GM23338 (cell line): ENCODE results near the gene RET. TPM values are rescaled to one million over a fixed set of nuclear protein-coding genes. Genes with fewer than 3 reads are reported as not detected.

ENCODE experiments used
- ATAC-seq: fragments of 200-7000 bp; cut with Tn5 transposase; 3 replicates; pipeline ENCODE4 v1.9.1; 2020
- DNase-seq: peaks from one replicate; pipeline ENCODE4 v3.0.0-alpha.2; 2015; ENCODE audit warnings: low spot score
- H2AFZ ChIP-seq: fragments of 200-600 bp; sonication (generic); 2 replicates; pipeline ENCODE4 v1.8.0; 2016; ENCODE audit warnings: antibody characterized with exemption, mild to moderate bottlenecking, moderate library complexity
- H3F3A ChIP-seq: fragments of 200-600 bp; sonication (generic); replicated peaks from 2 replicates; pipeline ENCODE4 v1.8.0; 2017; ENCODE audit warnings: antibody characterized with exemption, mixed run types, low read depth
- H3K27ac ChIP-seq: fragments of 200-600 bp; sonication (generic); 2 replicates; pipeline ENCODE4 v1.6.1; 2016; ENCODE audit warnings: low read depth
- H3K27me3 ChIP-seq: fragments of 200-600 bp; sonication (generic); 2 replicates; pipeline ENCODE4 v1.8.0; 2016; ENCODE audit warnings: mild to moderate bottlenecking, mixed run types, moderate library complexity; ENCODE audit not compliant: insufficient read depth
- H3K36me3 ChIP-seq: fragments of 200-600 bp; sonication (generic); 2 replicates; pipeline ENCODE4 v1.8.0; 2016; ENCODE audit warnings: mild to moderate bottlenecking; ENCODE audit not compliant: insufficient read depth
- H3K4me1 ChIP-seq: fragments of 200-600 bp; sonication (generic); 2 replicates; pipeline ENCODE4 v1.8.0; 2016; ENCODE audit warnings: mild to moderate bottlenecking, moderate library complexity; ENCODE audit not compliant: insufficient read depth
- H3K4me2 ChIP-seq: fragments of 200-600 bp; sonication (generic); 2 replicates; pipeline ENCODE4 v1.7.1; 2017; ENCODE audit warnings: mixed run types
- H3K4me3 ChIP-seq: fragments of 200-600 bp; sonication (generic); 2 replicates; pipeline ENCODE4 v1.6.1; 2016; ENCODE audit warnings: mixed run types
- H3K79me2 ChIP-seq: fragments of 200-600 bp; sonication (generic); replicated peaks from 2 replicates; pipeline ENCODE4 v1.8.0; 2017; ENCODE audit warnings: mild to moderate bottlenecking; ENCODE audit not compliant: insufficient read depth
- H3K9me2 ChIP-seq: fragments of 200-600 bp; sonication (generic); 2 replicates; pipeline ENCODE4 v1.8.0; 2017; ENCODE audit not compliant: insufficient read depth
- H4K20me1 ChIP-seq: fragments of 200-600 bp; sonication (generic); replicated peaks from 2 replicates; pipeline ENCODE4 v1.8.0; 2017; ENCODE audit warnings: mild to moderate bottlenecking; ENCODE audit not compliant: insufficient read depth
- H3K27ac Mint-ChIP-seq: 2 replicates; pipeline ENCODE4 v1.8.0; 2020; ENCODE audit warnings: inconsistent platforms, mild to moderate bottlenecking, moderate library complexity, mixed read lengths
- H3K27me3 Mint-ChIP-seq: 3 replicates; pipeline ENCODE4 v1.8.0; 2022; ENCODE audit warnings: low read depth, mild to moderate bottlenecking, moderate library complexity, mixed read lengths, inconsistent platforms; ENCODE audit not compliant: insufficient read depth, poor library complexity
- H3K36me3 Mint-ChIP-seq: 3 replicates; pipeline ENCODE4 v1.8.0; 2021; ENCODE audit warnings: low read depth, mild to moderate bottlenecking, inconsistent platforms, moderate library complexity, mixed read lengths
- H3K4me1 Mint-ChIP-seq: 3 replicates; pipeline ENCODE4 v1.8.0; 2020; ENCODE audit warnings: mild to moderate bottlenecking, inconsistent platforms, mixed read lengths
- H3K4me3 Mint-ChIP-seq: 3 replicates; pipeline ENCODE4 v1.8.0; 2021; ENCODE audit warnings: moderate library complexity, mild to moderate bottlenecking, inconsistent platforms, mixed read lengths
- H3K9me3 Mint-ChIP-seq: 3 replicates; pipeline ENCODE4 v1.8.0; 2020; ENCODE audit warnings: moderate library complexity, mild to moderate bottlenecking, inconsistent platforms, mixed read lengths
- CREB1 ChIP-seq: fragments of 250-450 bp; sonication (Bioruptor Pico); IDR thresholded peaks from 2 replicates; pipeline ENCODE4 v1.5.0; 2020; ENCODE audit warnings: low read depth, mild to moderate bottlenecking, moderate library complexity
- EZH2 ChIP-seq: fragments of 200-600 bp; sonication (generic); IDR thresholded peaks from one replicate; pipeline ENCODE4 v1.8.0; 2017; ENCODE audit warnings: antibody characterized with exemption, mild to moderate bottlenecking, low read depth; ENCODE audit not compliant: unreplicated experiment
- EZH2phosphoT487 ChIP-seq: fragments of 200-600 bp; sonication (generic); IDR thresholded peaks from one replicate; pipeline ENCODE4 v1.8.1; 2018; ENCODE audit warnings: antibody characterized with exemption; ENCODE audit not compliant: unreplicated experiment
- JUNB ChIP-seq: IDR thresholded peaks from one replicate; pipeline ENCODE4 v1.6.1; 2016; ENCODE audit warnings: antibody characterized with exemption; ENCODE audit not compliant: unreplicated experiment
- NANOG ChIP-seq: IDR thresholded peaks from 2 replicates; pipeline ENCODE4 v1.6.1; 2016; ENCODE audit warnings: antibody characterized with exemption, borderline replicate concordance
- POLR2AphosphoS5 ChIP-seq: IDR thresholded peaks from 2 replicates; pipeline ENCODE4 v1.6.1; 2016; ENCODE audit warnings: antibody characterized with exemption, low read depth
- STAT1 ChIP-seq: IDR thresholded peaks from one replicate; pipeline ENCODE4 v1.6.1; 2016; ENCODE audit warnings: antibody characterized with exemption; ENCODE audit not compliant: unreplicated experiment
- ZNF114 ChIP-seq: fragments of 250-450 bp; sonication (Bioruptor Pico); IDR thresholded peaks from 2 replicates; pipeline ENCODE4 v1.5.0; 2020; ENCODE audit warnings: mild to moderate bottlenecking, moderate library complexity
- ZNF331 ChIP-seq: fragments of 250-450 bp; sonication (Bioruptor Pico); IDR thresholded peaks from 2 replicates; pipeline ENCODE4 v1.5.0; 2020; ENCODE audit warnings: low read depth, mild to moderate bottlenecking, moderate library complexity
- polyA plus RNA-seq: library from polyadenylated mRNA; unstranded; fragments of >200 nt; fragmentation: Nextera tagmentation; extraction: Ambion mirVana; gene quantifications from 2 replicates; pipeline ENCODE4 v1.2.1, GENCODE V29; 2016
- total RNA-seq: library from RNA; depleted of rRNA; stranded (reverse); fragments of >200 nt; shearing (Covaris generic); gene quantifications from 2 replicates; pipeline ENCODE4 v1.2.3, GENCODE V29; 2014
- TF ChIP-seq, protein P1 (sequence below): fragments of 250-450 bp; sonication (Bioruptor Pico); IDR thresholded peaks from 2 replicates; pipeline ENCODE4 v1.5.0; 2020; ENCODE audit warnings: mild to moderate bottlenecking, moderate library complexity
- TF ChIP-seq, protein P2 (sequence below): IDR thresholded peaks from one replicate; pipeline ENCODE4 v1.6.1; 2018; ENCODE audit warnings: antibody characterized with exemption; ENCODE audit not compliant: unreplicated experiment
- TF ChIP-seq, protein P3 (sequence below), 2 experiments: fragments of 200-600 bp in 1 of 2; sonication (generic) in 1 of 2; conservative IDR thresholded peaks; 2 replicates each; pipeline versions ENCODE4 v1.5.1 to v1.6.1; 2016 to 2017; ENCODE audit warnings: antibody characterized with exemption in 2 of 2, low read depth in 2 of 2, mild to moderate bottlenecking in 2 of 2, moderate library complexity in 1 of 2
- TF ChIP-seq, protein P4 (sequence below): IDR thresholded peaks from 2 replicates; pipeline ENCODE4 v1.6.1; 2016; ENCODE audit warnings: antibody characterized with exemption

Gene RET
- total and polyA plus RNA-seq, 2 experiments from 2014 or later: 5.5 to 9.8 TPM

DNA sequence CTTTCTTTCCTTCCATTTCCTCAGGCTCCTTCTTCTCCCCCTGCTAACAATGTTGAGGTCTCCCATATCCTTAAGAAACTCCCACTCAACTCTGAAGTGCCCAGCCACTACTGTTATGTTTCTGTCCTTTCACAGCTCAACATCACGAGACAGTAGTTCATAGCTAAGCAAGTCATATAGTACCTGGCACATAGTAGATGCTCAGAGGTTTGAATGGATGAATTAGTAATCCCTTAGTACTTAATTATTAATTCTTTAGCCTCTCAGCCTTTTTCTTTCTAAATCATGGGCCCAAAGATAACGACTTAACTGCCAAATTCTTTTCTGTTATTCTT is 84.0 kb downstream of the RET start:
- Histone ChIP-seq H3K79me2 (0 out of 2 replicates have a peak, but pooled peaks cover 7% of the 10 kb centered on the region), H2AFZ (no peak overlapping the region), H4K20me1 (peaks cover 4% of the 10 kb centered on the region), H3K27me3 (no peaks in the 10 kb centered on the region), H3K4me1 (no peaks in the 10 kb centered on the region), H3K4me3 (no peak overlapping the region), H3K9me2 (no peaks in the 10 kb centered on the region), H3K27ac (no peak overlapping the region), H3K36me3 (no peaks in the 10 kb centered on the region), H3F3A (no peaks in the 10 kb centered on the region), H3K4me2 (no peak overlapping the region)
- no peak overlapping the region for H3K4me3 Mint-ChIP-seq
- no peaks in the 10 kb centered on the region for H3K36me3 Mint-ChIP-seq
- ATAC-seq (no peak), DNase-seq (no peak)
- H3K9me3 Mint-ChIP-seq: no peaks in the 10 kb centered on the region
- no peaks in the 10 kb centered on the region for H3K27me3 Mint-ChIP-seq
- no peak for TF ChIP-seq EZH2phosphoT487
- no peak for TF ChIP-seq EZH2
- TF ChIP-seq, protein P1, sequence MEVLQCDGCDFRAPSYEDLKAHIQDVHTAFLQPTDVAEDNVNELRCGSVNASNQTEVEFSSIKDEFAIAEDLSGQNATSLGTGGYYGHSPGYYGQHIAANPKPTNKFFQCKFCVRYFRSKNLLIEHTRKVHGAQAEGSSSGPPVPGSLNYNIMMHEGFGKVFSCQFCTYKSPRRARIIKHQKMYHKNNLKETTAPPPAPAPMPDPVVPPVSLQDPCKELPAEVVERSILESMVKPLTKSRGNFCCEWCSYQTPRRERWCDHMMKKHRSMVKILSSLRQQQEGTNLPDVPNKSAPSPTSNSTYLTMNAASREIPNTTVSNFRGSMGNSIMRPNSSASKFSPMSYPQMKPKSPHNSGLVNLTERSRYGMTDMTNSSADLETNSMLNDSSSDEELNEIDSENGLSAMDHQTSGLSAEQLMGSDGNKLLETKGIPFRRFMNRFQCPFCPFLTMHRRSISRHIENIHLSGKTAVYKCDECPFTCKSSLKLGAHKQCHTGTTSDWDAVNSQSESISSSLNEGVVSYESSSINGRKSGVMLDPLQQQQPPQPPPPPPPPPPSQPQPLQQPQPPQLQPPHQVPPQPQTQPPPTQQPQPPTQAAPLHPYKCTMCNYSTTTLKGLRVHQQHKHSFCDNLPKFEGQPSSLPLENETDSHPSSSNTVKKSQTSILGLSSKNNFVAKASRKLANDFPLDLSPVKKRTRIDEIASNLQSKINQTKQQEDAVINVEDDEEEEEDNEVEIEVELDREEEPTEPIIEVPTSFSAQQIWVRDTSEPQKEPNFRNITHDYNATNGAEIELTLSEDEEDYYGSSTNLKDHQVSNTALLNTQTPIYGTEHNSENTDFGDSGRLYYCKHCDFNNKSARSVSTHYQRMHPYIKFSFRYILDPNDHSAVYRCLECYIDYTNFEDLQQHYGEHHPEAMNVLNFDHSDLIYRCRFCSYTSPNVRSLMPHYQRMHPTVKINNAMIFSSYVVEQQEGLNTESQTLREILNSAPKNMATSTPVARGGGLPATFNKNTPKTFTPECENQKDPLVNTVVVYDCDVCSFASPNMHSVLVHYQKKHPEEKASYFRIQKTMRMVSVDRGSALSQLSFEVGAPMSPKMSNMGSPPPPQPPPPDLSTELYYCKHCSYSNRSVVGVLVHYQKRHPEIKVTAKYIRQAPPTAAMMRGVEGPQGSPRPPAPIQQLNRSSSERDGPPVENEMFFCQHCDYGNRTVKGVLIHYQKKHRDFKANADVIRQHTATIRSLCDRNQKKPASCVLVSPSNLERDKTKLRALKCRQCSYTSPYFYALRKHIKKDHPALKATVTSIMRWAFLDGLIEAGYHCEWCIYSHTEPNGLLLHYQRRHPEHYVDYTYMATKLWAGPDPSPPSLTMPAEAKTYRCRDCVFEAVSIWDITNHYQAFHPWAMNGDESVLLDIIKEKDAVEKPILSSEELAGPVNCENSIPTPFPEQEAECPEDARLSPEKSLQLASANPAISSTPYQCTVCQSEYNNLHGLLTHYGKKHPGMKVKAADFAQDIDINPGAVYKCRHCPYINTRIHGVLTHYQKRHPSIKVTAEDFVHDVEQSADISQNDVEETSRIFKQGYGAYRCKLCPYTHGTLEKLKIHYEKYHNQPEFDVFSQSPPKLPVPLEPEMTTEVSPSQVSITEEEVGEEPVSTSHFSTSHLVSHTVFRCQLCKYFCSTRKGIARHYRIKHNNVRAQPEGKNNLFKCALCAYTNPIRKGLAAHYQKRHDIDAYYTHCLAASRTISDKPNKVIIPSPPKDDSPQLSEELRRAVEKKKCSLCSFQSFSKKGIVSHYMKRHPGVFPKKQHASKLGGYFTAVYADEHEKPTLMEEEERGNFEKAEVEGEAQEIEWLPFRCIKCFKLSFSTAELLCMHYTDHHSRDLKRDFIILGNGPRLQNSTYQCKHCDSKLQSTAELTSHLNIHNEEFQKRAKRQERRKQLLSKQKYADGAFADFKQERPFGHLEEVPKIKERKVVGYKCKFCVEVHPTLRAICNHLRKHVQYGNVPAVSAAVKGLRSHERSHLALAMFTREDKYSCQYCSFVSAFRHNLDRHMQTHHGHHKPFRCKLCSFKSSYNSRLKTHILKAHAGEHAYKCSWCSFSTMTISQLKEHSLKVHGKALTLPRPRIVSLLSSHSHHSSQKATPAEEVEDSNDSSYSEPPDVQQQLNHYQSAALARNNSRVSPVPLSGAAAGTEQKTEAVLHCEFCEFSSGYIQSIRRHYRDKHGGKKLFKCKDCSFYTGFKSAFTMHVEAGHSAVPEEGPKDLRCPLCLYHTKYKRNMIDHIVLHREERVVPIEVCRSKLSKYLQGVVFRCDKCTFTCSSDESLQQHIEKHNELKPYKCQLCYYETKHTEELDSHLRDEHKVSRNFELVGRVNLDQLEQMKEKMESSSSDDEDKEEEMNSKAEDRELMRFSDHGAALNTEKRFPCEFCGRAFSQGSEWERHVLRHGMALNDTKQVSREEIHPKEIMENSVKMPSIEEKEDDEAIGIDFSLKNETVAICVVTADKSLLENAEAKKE (CRISPR knock-in tag): no peak
- TF ChIP-seq NANOG: no peak
- no peak for TF ChIP-seq ZNF114 (CRISPR knock-in tag)
- TF ChIP-seq POLR2AphosphoS5: no peak
- TF ChIP-seq ZNF331 (CRISPR knock-in tag): no peak
- TF ChIP-seq JUNB: no peak
- TF ChIP-seq, protein P2, sequence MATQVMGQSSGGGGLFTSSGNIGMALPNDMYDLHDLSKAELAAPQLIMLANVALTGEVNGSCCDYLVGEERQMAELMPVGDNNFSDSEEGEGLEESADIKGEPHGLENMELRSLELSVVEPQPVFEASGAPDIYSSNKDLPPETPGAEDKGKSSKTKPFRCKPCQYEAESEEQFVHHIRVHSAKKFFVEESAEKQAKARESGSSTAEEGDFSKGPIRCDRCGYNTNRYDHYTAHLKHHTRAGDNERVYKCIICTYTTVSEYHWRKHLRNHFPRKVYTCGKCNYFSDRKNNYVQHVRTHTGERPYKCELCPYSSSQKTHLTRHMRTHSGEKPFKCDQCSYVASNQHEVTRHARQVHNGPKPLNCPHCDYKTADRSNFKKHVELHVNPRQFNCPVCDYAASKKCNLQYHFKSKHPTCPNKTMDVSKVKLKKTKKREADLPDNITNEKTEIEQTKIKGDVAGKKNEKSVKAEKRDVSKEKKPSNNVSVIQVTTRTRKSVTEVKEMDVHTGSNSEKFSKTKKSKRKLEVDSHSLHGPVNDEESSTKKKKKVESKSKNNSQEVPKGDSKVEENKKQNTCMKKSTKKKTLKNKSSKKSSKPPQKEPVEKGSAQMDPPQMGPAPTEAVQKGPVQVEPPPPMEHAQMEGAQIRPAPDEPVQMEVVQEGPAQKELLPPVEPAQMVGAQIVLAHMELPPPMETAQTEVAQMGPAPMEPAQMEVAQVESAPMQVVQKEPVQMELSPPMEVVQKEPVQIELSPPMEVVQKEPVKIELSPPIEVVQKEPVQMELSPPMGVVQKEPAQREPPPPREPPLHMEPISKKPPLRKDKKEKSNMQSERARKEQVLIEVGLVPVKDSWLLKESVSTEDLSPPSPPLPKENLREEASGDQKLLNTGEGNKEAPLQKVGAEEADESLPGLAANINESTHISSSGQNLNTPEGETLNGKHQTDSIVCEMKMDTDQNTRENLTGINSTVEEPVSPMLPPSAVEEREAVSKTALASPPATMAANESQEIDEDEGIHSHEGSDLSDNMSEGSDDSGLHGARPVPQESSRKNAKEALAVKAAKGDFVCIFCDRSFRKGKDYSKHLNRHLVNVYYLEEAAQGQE: no peak
- TF ChIP-seq, protein P3, sequence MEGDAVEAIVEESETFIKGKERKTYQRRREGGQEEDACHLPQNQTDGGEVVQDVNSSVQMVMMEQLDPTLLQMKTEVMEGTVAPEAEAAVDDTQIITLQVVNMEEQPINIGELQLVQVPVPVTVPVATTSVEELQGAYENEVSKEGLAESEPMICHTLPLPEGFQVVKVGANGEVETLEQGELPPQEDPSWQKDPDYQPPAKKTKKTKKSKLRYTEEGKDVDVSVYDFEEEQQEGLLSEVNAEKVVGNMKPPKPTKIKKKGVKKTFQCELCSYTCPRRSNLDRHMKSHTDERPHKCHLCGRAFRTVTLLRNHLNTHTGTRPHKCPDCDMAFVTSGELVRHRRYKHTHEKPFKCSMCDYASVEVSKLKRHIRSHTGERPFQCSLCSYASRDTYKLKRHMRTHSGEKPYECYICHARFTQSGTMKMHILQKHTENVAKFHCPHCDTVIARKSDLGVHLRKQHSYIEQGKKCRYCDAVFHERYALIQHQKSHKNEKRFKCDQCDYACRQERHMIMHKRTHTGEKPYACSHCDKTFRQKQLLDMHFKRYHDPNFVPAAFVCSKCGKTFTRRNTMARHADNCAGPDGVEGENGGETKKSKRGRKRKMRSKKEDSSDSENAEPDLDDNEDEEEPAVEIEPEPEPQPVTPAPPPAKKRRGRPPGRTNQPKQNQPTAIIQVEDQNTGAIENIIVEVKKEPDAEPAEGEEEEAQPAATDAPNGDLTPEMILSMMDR (conservative IDR thresholded peaks at IDR 0.05; ENCODE audit: low read depth in 2 of 2): no peak
- TF ChIP-seq CREB1: no peak
- TF ChIP-seq STAT1: no peak
- TF ChIP-seq, protein P4, sequence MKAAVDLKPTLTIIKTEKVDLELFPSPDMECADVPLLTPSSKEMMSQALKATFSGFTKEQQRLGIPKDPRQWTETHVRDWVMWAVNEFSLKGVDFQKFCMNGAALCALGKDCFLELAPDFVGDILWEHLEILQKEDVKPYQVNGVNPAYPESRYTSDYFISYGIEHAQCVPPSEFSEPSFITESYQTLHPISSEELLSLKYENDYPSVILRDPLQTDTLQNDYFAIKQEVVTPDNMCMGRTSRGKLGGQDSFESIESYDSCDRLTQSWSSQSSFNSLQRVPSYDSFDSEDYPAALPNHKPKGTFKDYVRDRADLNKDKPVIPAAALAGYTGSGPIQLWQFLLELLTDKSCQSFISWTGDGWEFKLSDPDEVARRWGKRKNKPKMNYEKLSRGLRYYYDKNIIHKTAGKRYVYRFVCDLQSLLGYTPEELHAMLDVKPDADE: no peak
- H3K4me1 Mint-ChIP-seq: no peaks in the 10 kb centered on the region
- H3K27ac Mint-ChIP-seq: no peak overlapping the region
